K562 (cell line): ENCODE data around the gene SLC36A3. TPM values are rescaled to one million over a fixed set of nuclear protein-coding genes. Genes with fewer than 3 reads are reported as not detected.

Experiments
- ASH1L ChIP-seq: fragments of 450-650 bp; IDR thresholded peaks from 2 replicates; pipeline ENCODE4 v1.6.1; 2018; ENCODE audit warnings: borderline replicate concordance, mild to moderate bottlenecking, low read depth; ENCODE audit not compliant: partially characterized antibody
- EGR1 ChIP-seq: fragments of 450-650 bp; conservative IDR thresholded peaks from 2 replicates; pipeline ENCODE4 v1.6.1; 2017; ENCODE audit warnings: mild to moderate bottlenecking
- HEY1 ChIP-seq: fragments of 250-450 bp; sonication (Bioruptor Pico); IDR thresholded peaks from 2 replicates; pipeline ENCODE4 v1.5.0; 2020; ENCODE audit warnings: mild to moderate bottlenecking, moderate library complexity, borderline replicate concordance
- KLF1 ChIP-seq: fragments of 450-650 bp; IDR thresholded peaks from 2 replicates; pipeline ENCODE4 v1.6.1; 2016; ENCODE audit warnings: missing genetic modification characterization, missing compliant biosample characterization
- MCM5 ChIP-seq: fragments of 450-650 bp; IDR thresholded peaks from 2 replicates; pipeline ENCODE4 v1.6.1; 2016; ENCODE audit warnings: low read depth
- MLLT1 ChIP-seq, 2 experiments: fragments of 450-650 bp; IDR thresholded peaks; 2 replicates each; pipeline ENCODE4 v1.6.1; 2016
- NFYB ChIP-seq: IDR thresholded peaks from 2 replicates; pipeline ENCODE4 v1.6.1; 2011; ENCODE audit warnings: mild to moderate bottlenecking, moderate library complexity; ENCODE audit not compliant: insufficient read length; ENCODE audit errors: extremely low read depth
- RAD21 ChIP-seq, 2 experiments: fragments of 250-450 bp in 1 of 2; fragments of 450-650 bp in 1 of 2; sonication (Bioruptor Pico) in 1 of 2; formaldehyde crosslinking in 1 of 2; IDR thresholded peaks in 1 of 2; conservative IDR thresholded peaks in 1 of 2; 2 replicates each; pipeline versions ENCODE4 v1.4.0 to v1.8.0; 2020 to 2022; ENCODE audit warnings: mild to moderate bottlenecking in 2 of 2, moderate library complexity in 1 of 2
- REST ChIP-seq, 2 experiments: fragments of 450-650 bp; formaldehyde crosslinking in 1 of 2; IDR thresholded peaks; 2 replicates each; pipeline versions ENCODE4 v1.4.0 to v1.6.1; 2014 to 2020; ENCODE audit warnings: mild to moderate bottlenecking in 2 of 2, borderline replicate concordance in 1 of 2, low read depth in 1 of 2
- SIN3A ChIP-seq, 2 experiments: fragments of 150-350 bp in 1 of 2; IDR thresholded peaks; 2 replicates each; pipeline ENCODE4 v1.6.1; 2011 to 2016; ENCODE audit warnings: borderline replicate concordance in 2 of 2, low read depth in 2 of 2, low read length in 2 of 2, mild to moderate bottlenecking in 2 of 2, moderate library complexity in 2 of 2; ENCODE audit not compliant: control insufficient read depth in 1 of 2
- THRB ChIP-seq: fragments of 450-650 bp; formaldehyde crosslinking; conservative IDR thresholded peaks from 2 replicates; pipeline ENCODE4 v1.4.0; 2022; ENCODE audit warnings: mild to moderate bottlenecking, missing genetic modification characterization
- ZFX ChIP-seq: sonication (generic); formaldehyde crosslinking; IDR thresholded peaks from 2 replicates; pipeline ENCODE4 v1.8.0; 2022; ENCODE audit warnings: mild to moderate bottlenecking, missing genetic modification reagents, moderate library complexity
- ZNF311 ChIP-seq: fragments of 250-450 bp; sonication (Bioruptor Pico); IDR thresholded peaks from 2 replicates; pipeline ENCODE4 v1.4.0; 2020; ENCODE audit warnings: mild to moderate bottlenecking, moderate library complexity
- ZNF644 ChIP-seq: fragments of 200-800 bp; sonication (Bioruptor generic); IDR thresholded peaks from 2 replicates; pipeline ENCODE4 v1.6.1; 2016; ENCODE audit warnings: low read depth, missing genetic modification characterization, missing compliant biosample characterization
- ZNF778 ChIP-seq: fragments of 450-650 bp; formaldehyde crosslinking; IDR thresholded peaks from 2 replicates; pipeline ENCODE4 v1.4.0; 2020; ENCODE audit warnings: mild to moderate bottlenecking, moderate library complexity
- polyA plus RNA-seq, 8 experiments: library from polyadenylated mRNA; depleted of rRNA in 4 of 8; stranded (reverse) in 5 of 8; unstranded in 3 of 8; fragments of >200 nt; fragmentation: Nextera tagmentation in 2 of 8; fragmentation: Illumina TruSeq in 1 of 8; extraction: Ambion mirVana in 2 of 8; extraction: Trizol in 1 of 8; gene quantifications; 2 replicates each; pipeline versions ENCODE4 v1.2.1 to v1.2.3, GENCODE V29; 2011 to 2014; ENCODE audit warnings: inconsistent platforms in 1 of 8, missing spikeins in 1 of 8
- total RNA-seq, 7 experiments: library from RNA; depleted of rRNA in 6 of 7; stranded (reverse); fragments of >200 nt in 6 of 7; fragmentation: Illumina TruSeq in 2 of 7; extraction: Trizol in 2 of 7; gene quantifications; 2 replicates each; pipeline versions ENCODE4 v1.2.1 to v1.2.3, GENCODE V29; 2011 to 2021; ENCODE audit warnings: low replicate concordance in 1 of 7

The SLC36A3 gene
- total and polyA plus RNA-seq, 9 of the 15 experiments (the other 6 are each of a cell fraction or from before 2014, with no cell fraction given) = not detected

- TF ChIP-seq REST (IDR thresholded peaks at IDR 0.05; ENCODE audit: borderline replicate concordance) (peak; percentile 55; the same call in 1 of the 2 replicates), REST (CRISPR knock-in tag; IDR thresholded peaks at IDR 0.05; ENCODE audit: low read depth) (0 out of 2 replicates have a peak, but pooled peaks have one; percentile 55), THRB (no peak), KLF1 (tag) (no peak), RAD21 (CRISPR knock-in tag; conservative IDR thresholded peaks at IDR 0.05 in 1 of 2, IDR thresholded peaks at IDR 0.05 in 1 of 2) (0 out of 4 replicates have a peak, but pooled peaks have one; percentile 7 to 22), ZFX (CRISPR knock-in tag) (peak; percentile 21; the same call in 1 of the 2 replicates), ASH1L (no peak), MLLT1 (IDR thresholded peaks at IDR 0.05) (peak in 1 of 2 experiments; percentile 45; a peak in 1 of 4 replicates), SIN3A (IDR thresholded peaks at IDR 0.05; ENCODE audit: borderline replicate concordance in 2 of 2, control insufficient read depth in 1 of 2, low read depth in 2 of 2, low read length in 2 of 2) (no peak), NFYB (no peak), ZNF311 (CRISPR knock-in tag) (no peak), ZNF778 (CRISPR knock-in tag) (no peak), EGR1 (no peak), HEY1 (CRISPR knock-in tag) (no peak), ZNF644 (tag) (no peak), MCM5 (no peak)
Measured at GRCh38 chr5:151250346-151251000, 53.1 kb downstream of the SLC36A3 start (continued).
